Astrocyte (in vitro differentiated cells and primary cell): ENCODE results near the gene HELLS.

Experiments used
- CTCF ChIP-seq: IDR thresholded peaks from 2 replicates; pipeline ENCODE4 v1.5.1; 2011; ENCODE audit warnings: low read depth, mild to moderate bottlenecking, inconsistent platforms, low read length, moderate library complexity; ENCODE audit not compliant: insufficient read depth
- EZH2 ChIP-seq: IDR thresholded peaks from 2 replicates; pipeline ENCODE4 v1.6.1; 2012; ENCODE audit warnings: mild to moderate bottlenecking, low read length, inconsistent platforms; ENCODE audit not compliant: insufficient read depth

GRCh38 chr10:94622666-94623205, 77.1 kb downstream of the HELLS start:
- TF ChIP-seq CTCF (no peak), EZH2 (no peak)
